DND-41 (cell line): ENCODE data around the gene KIAA1671.

Experiments used
- CTCF ChIP-seq: IDR thresholded peaks from 2 replicates; pipeline ENCODE4 v1.5.1; 2012; ENCODE audit warnings: borderline replicate concordance, low read length, moderate library complexity, mild to moderate bottlenecking; ENCODE audit not compliant: poor library complexity, severe bottlenecking; ENCODE audit errors: extremely low read depth
- EZH2 ChIP-seq: IDR thresholded peaks from 3 replicates; pipeline ENCODE4 v1.6.1; 2012; ENCODE audit warnings: borderline replicate concordance, low read depth, mild to moderate bottlenecking, moderate library complexity, low read length, inconsistent platforms; ENCODE audit not compliant: severe bottlenecking

GRCh38 chr22:25166266-25167040 lies 213.9 kb downstream of the KIAA1671 start:
- no peak for TF ChIP-seq EZH2
- TF ChIP-seq CTCF: no peak
